ENCODE results near the gene IGSF21. TPM values are rescaled to one million over a fixed set of nuclear protein-coding genes. Genes with fewer than 3 reads are reported as not detected.
A peak's percentile ranks its signal among the peaks of the same experiment; 100 is the strongest.

Gene IGSF21
- total RNA-seq, 2 experiments from 2014 or later, result not detected

DNA sequence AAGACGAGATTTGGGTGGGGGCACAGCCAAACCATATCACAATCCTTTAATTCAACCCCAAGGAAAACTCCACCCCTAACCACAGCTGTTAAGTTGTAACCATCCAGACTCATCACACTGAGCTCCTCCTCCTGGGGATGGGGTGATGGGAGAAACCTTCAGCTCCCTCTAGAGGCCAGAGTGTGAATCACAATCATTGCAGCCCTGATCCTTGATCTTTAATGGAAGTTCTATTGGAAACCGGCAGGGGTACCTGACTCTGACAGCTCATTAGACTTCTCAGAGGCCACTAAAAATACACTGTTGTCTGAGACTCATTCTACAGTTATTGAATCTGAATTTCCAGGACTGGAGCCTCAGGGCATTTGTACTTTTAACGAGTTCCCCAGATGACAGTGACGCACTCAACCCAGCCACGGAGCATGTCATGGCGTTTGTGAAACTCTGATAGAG, 127.2 kb downstream of the IGSF21 start:
- Mint-ChIP-seq H3K36me3 (ENCODE audit: low read depth) (no peaks in the 10 kb centered on the region), H3K9me3 (peaks cover 34% of the 10 kb centered on the region), H3K4me3 (no peak overlapping the region), H3K27ac (no peak overlapping the region), H3K4me1 (ENCODE audit: low read depth) (no peaks in the 10 kb centered on the region), H3K27me3 (peaks cover 12% of the 10 kb centered on the region)
- DNase-seq (peak; percentile 45), ATAC-seq (peak; percentile 49)
- ChIA-PET CTCF (interaction anchor here (0.9 to 1.7 kb wide), 6 partner anchors 11 to 312 kb away, joined by 3 to 12 read pairs (median 3); no protein-coding TSS in a partner anchor), POLR2A (no interaction called here)
- TF ChIP-seq, protein P1, sequence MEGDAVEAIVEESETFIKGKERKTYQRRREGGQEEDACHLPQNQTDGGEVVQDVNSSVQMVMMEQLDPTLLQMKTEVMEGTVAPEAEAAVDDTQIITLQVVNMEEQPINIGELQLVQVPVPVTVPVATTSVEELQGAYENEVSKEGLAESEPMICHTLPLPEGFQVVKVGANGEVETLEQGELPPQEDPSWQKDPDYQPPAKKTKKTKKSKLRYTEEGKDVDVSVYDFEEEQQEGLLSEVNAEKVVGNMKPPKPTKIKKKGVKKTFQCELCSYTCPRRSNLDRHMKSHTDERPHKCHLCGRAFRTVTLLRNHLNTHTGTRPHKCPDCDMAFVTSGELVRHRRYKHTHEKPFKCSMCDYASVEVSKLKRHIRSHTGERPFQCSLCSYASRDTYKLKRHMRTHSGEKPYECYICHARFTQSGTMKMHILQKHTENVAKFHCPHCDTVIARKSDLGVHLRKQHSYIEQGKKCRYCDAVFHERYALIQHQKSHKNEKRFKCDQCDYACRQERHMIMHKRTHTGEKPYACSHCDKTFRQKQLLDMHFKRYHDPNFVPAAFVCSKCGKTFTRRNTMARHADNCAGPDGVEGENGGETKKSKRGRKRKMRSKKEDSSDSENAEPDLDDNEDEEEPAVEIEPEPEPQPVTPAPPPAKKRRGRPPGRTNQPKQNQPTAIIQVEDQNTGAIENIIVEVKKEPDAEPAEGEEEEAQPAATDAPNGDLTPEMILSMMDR (IDR thresholded peaks at IDR 0.05), result peak; percentile 63
- intact Hi-C loops (cut with micrococcal nuclease), result no loop called here

DNA sequence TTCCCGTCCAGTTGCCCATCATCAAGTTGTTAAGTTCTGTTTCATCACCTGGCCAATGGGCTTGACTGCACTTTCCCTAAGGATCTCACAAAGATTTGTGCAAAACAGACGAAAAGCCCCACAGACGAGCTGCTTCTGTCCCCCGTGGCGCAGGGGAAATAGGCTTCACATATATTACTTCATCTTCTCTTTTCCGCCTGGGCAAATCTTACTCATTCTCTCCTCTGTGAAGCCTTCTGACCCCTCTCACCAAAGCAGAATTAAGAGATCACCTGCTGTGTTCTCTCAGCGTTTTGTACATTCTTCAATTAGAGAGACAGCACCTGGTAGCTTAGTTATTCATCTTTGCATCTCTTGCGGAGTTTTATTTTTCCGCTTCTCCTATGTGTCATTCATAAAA, 129.8 kb downstream of the IGSF21 start:
- TF ChIP-seq, protein P1 (IDR thresholded peaks at IDR 0.05), result no peak
- Mint-ChIP-seq H3K27me3 (peaks cover 9% of the 10 kb centered on the region), H3K36me3 (ENCODE audit: low read depth) (no peaks in the 10 kb centered on the region), H3K4me1 (ENCODE audit: low read depth) (no peaks in the 10 kb centered on the region), H3K27ac (no peak overlapping the region), H3K4me3 (no peak overlapping the region), H3K9me3 (peaks cover 21% of the 10 kb centered on the region)
- POLR2A ChIA-PET, result no interaction called here
- intact Hi-C loops (cut with micrococcal nuclease), result no loop called here
- no peak for ATAC-seq
- DNase-seq, result no peak
- CTCF ChIA-PET, result no interaction called here

DNA sequence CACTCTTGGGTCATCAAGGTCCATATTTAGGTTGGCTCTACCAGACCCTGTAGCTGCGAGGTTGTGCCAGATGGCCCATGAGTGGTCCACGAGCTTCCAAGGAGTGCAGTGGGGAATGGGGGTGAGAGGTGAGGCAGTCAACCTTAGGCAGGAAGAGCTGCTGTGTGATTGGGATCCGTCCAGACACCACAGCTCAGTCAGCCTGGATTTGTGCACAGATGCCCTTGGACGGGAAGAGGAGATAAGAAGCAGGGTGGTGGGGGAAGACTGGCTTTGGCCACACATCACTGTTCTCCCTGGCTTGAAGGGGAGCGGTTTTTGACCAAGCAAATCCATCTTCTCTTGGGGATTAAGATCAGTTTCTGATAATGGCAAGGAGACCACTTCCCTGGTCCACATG, 130.6 kb downstream of the IGSF21 start:
- Mint-ChIP-seq H3K27me3 (peaks cover 9% of the 10 kb centered on the region), H3K9me3 (peaks cover 16% of the 10 kb centered on the region), H3K4me3 (no peak overlapping the region), H3K36me3 (ENCODE audit: low read depth) (no peaks in the 10 kb centered on the region), H3K27ac (no peak overlapping the region), H3K4me1 (ENCODE audit: low read depth) (no peaks in the 10 kb centered on the region)
- TF ChIP-seq, protein P1 (IDR thresholded peaks at IDR 0.05), result no peak
- intact Hi-C loops (cut with micrococcal nuclease), result no loop called here
- no peak for DNase-seq
- ChIA-PET POLR2A (no interaction called here), CTCF (no interaction called here)
- no peak for ATAC-seq

DNA sequence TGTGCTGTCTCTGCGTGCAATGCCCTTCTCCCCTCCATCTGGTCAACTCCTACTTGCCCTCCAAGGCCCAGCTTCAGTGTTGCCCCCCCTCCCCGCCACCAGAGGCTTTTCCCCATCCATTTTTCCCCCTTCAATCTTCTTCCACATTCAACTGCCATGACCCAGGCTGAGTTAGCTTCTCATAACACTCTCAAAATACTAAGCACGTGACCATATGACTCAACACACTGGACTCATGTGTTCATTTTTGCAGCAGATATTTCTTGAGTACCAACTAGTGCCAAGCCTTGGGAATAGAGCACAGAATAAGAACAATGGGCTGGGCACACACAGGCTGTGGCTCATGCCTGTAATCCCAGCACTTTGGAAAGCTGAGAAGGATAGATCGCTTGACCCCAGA, 132.1 kb downstream of the IGSF21 start:
- no peak for ATAC-seq
- H3K27me3 Mint-ChIP-seq, result peaks cover 9% of the 10 kb centered on the region
- H3K36me3 Mint-ChIP-seq (ENCODE audit: low read depth), result no peaks in the 10 kb centered on the region
- ChIA-PET POLR2A (interaction anchor here (1.3 kb wide), 1 partner anchor 11 kb away, joined by 3 read pairs; no protein-coding TSS in a partner anchor), CTCF (no interaction called here)
- no peaks in the 10 kb centered on the region for H3K4me1 Mint-ChIP-seq (ENCODE audit: low read depth)
- no peak for DNase-seq
- TF ChIP-seq, protein P1 (IDR thresholded peaks at IDR 0.05), result no peak
- no peak overlapping the region for H3K27ac Mint-ChIP-seq
- no peak overlapping the region for H3K4me3 Mint-ChIP-seq
- H3K9me3 Mint-ChIP-seq, result peaks cover 10% of the 10 kb centered on the region
- intact Hi-C loops (cut with micrococcal nuclease), result no loop called here

DNA sequence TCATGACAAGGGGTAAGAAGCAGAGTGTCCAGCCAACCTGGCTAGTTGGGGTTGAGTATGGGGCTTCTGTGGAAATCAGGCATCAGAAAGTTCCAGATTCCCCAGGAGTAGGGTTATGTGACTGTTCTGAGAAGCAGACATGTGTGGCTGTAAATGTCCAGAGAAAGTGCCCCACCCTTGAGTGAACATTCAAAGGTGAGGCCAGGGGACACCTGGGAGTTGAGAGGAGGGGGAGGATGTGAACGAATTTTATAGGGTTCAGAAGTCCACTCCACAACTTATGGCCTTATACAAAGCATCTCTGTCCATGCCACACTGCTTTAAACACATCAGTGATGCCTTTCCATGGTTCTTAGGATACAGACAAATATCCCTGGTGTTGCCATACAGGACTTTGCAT, 133.3 kb downstream of the IGSF21 start:
- Mint-ChIP-seq H3K4me3 (no peak overlapping the region), H3K9me3 (no peaks in the 10 kb centered on the region), H3K27me3 (peaks cover 5% of the 10 kb centered on the region), H3K27ac (no peak overlapping the region), H3K4me1 (ENCODE audit: low read depth) (no peaks in the 10 kb centered on the region), H3K36me3 (ENCODE audit: low read depth) (no peaks in the 10 kb centered on the region)
- no peak for DNase-seq
- ChIA-PET CTCF (no interaction called here), POLR2A (interaction anchor here (1.3 kb wide), 1 partner anchor 10 kb away, joined by 3 read pairs; no protein-coding TSS in a partner anchor)
- ATAC-seq, result no peak
- TF ChIP-seq, protein P1 (IDR thresholded peaks at IDR 0.05), result no peak
- intact Hi-C loops (cut with micrococcal nuclease), result no loop called here

Measured in activated CD8-positive, alpha-beta T cell treated with anti-CD3 and anti-CD28 coated beads for 36 hours (primary cell).